GM12878 (cell line): ENCODE measurements around the gene ME3. TPM values are rescaled to one million over a fixed set of nuclear protein-coding genes. Genes with fewer than 3 reads are reported as not detected.

Experiments
- ATAC-seq: fragments of 200-7000 bp; cut with Tn5 transposase; 3 replicates; pipeline ENCODE4 v1.9.1; 2020; ENCODE audit warnings: mild to moderate bottlenecking, moderate library complexity
- BruUV-seq: library from RNA; stranded (reverse); fragments of 400-500 nt; replicated peaks from 2 replicates; lab custom pipeline; 2021; lab: Mats Ljungman, UMichigan
- CTCF ChIA-PET: fragments of 300-600 bp; sonication (Branson Sonifier 250); formaldehyde crosslinking; extraction: SDS; loops from one replicate; lab custom pipeline; 2021; ENCODE audit warnings: inconsistent platforms; lab: Yijun Ruan, JAX
- POLR2A ChIA-PET: fragments of 350-600 bp; formaldehyde crosslinking; extraction: SDS; loops from one replicate; lab custom pipeline; 2021; ENCODE audit warnings: inconsistent platforms; lab: Charles Lee
- RAD21 ChIA-PET: fragments of 300-600 bp; sonication (Branson Sonifier 250); formaldehyde crosslinking; loops from one replicate; lab custom pipeline; 2023; ENCODE audit warnings: antibody characterized with exemption; ENCODE audit not compliant: unreplicated experiment; lab: Charles Lee
- SMC1A ChIA-PET: fragments of 300-600 bp; sonication (Branson Sonifier 250); formaldehyde crosslinking; loops from one replicate; lab custom pipeline; 2023; ENCODE audit not compliant: unreplicated experiment, uncharacterized antibody; lab: Charles Lee
- DNase-seq: peaks from one replicate; pipeline ENCODE4 v3.0.0-alpha.2; 2011; ENCODE audit warnings: low read depth, low spot score
- FAIRE-seq: peaks from 3 replicates; lab custom pipeline; 2011; peaks lifted over from hg19 to GRCh38; lab: Jason Lieb, UNC
- H2AFZ ChIP-seq: 2 replicates; pipeline ENCODE4 v1.6.0; 2011; ENCODE audit warnings: low read depth, low read length, control low read depth; ENCODE audit not compliant: control insufficient read depth
- H3K27ac ChIP-seq: 2 replicates; pipeline ENCODE4 v1.5.1; 2011; ENCODE audit warnings: control low read depth; ENCODE audit not compliant: control insufficient read depth, insufficient read depth
- H3K27me3 ChIP-seq, 2 experiments: replicated peaks in 1 of 2; 2 replicates each; pipeline versions ENCODE4 v1.6.0 to v1.6.1; 2011; ENCODE audit warnings: low read length in 1 of 2; ENCODE audit not compliant: control insufficient read depth in 2 of 2, insufficient read depth in 2 of 2
- H3K36me3 ChIP-seq, 2 experiments: 2 replicates each; pipeline ENCODE4 v1.5.1; 2011; ENCODE audit warnings: low read length in 1 of 2; ENCODE audit not compliant: control insufficient read depth in 2 of 2, insufficient read depth in 2 of 2
- H3K4me1 ChIP-seq: 2 replicates; pipeline ENCODE4 v1.6.1; 2011; ENCODE audit warnings: mild to moderate bottlenecking, low read length, moderate library complexity, mixed read lengths; ENCODE audit not compliant: control insufficient read depth, insufficient read depth
- H3K4me2 ChIP-seq: 2 replicates; pipeline ENCODE4 v1.6.0; 2011; ENCODE audit warnings: control low read depth; ENCODE audit not compliant: control insufficient read depth, insufficient read depth
- H3K4me3 ChIP-seq: fragments of 200-600 bp; sonication (generic); 2 replicates; pipeline ENCODE4 v1.5.1; 2016
- H3K79me2 ChIP-seq: 2 replicates; pipeline ENCODE4 v1.6.0; 2011; ENCODE audit warnings: low read length; ENCODE audit not compliant: control insufficient read depth, insufficient read depth
- H3K9ac ChIP-seq: 2 replicates; pipeline ENCODE4 v1.8.0; 2011; ENCODE audit warnings: low read length, control low read depth, mixed read lengths; ENCODE audit not compliant: control insufficient read depth, insufficient read depth
- H3K9me3 ChIP-seq: replicated peaks from 3 replicates; pipeline ENCODE4 v1.5.1; 2011; ENCODE audit warnings: mild to moderate bottlenecking, low read length; ENCODE audit not compliant: control insufficient read depth, insufficient read depth
- H4K20me1 ChIP-seq: 2 replicates; pipeline ENCODE4 v1.6.0; 2011; ENCODE audit not compliant: control insufficient read depth, insufficient read depth
- ESRRA ChIP-seq: IDR thresholded peaks from 2 replicates; pipeline ENCODE4 v1.6.1; 2012; ENCODE audit warnings: mild to moderate bottlenecking, low read length, improper control_type of control experiment
- GATAD2B ChIP-seq: fragments of 450-650 bp; conservative IDR thresholded peaks from 2 replicates; pipeline ENCODE4 v1.6.1; 2017; ENCODE audit warnings: low read depth, mild to moderate bottlenecking, moderate library complexity
- MTA2 ChIP-seq: fragments of 450-650 bp; IDR thresholded peaks from 2 replicates; pipeline ENCODE4 v1.6.1; 2016; ENCODE audit warnings: low read depth, mild to moderate bottlenecking, moderate library complexity
- NR2C2 ChIP-seq: IDR thresholded peaks from 2 replicates; pipeline ENCODE4 v1.6.1; 2011; ENCODE audit warnings: borderline replicate concordance, low read depth; ENCODE audit not compliant: control insufficient read depth, insufficient read length
- REST ChIP-seq: IDR thresholded peaks from 2 replicates; pipeline ENCODE4 v1.6.1; 2012; ENCODE audit warnings: mild to moderate bottlenecking, low read depth, low read length
- SMC3 ChIP-seq: IDR thresholded peaks from 2 replicates; pipeline ENCODE4 v1.6.1; 2011; ENCODE audit warnings: low read length, improper control_type of control experiment, borderline replicate concordance
- TCF12 ChIP-seq: IDR thresholded peaks from 2 replicates; pipeline ENCODE4 v1.6.1; 2011; ENCODE audit warnings: low read depth, mild to moderate bottlenecking, low read length
- WRNIP1 ChIP-seq: IDR thresholded peaks from 2 replicates; pipeline ENCODE4 v1.6.1; 2011; ENCODE audit warnings: low read depth, low read length, improper control_type of control experiment, borderline replicate concordance
- ZNF687 ChIP-seq: fragments of 450-650 bp; IDR thresholded peaks from 2 replicates; pipeline ENCODE4 v1.6.1; 2017; ENCODE audit warnings: mild to moderate bottlenecking, moderate library complexity
- WGBS: methylation state at CpG from one replicate; pipeline ENCODE4 v1.1.6; 2016; ENCODE audit warnings: low lambda C conversion rate; ENCODE audit not compliant: insufficient replicate concordance, insufficient coverage; ENCODE audit errors: missing lambda C conversion rate; 5-methylcytosine and 5-hydroxymethylcytosine counted together
- in situ Hi-C: fragments of 300-500 bp; cut with MboI; formaldehyde crosslinking; loops from 9 replicates; pipeline ENCODE4 v1.14.3; 2018; ENCODE audit warnings: mixed read lengths
- intact Hi-C: fragments of 100-400 bp; cut with micrococcal nuclease; formaldehyde crosslinking; loops from one replicate; pipeline ENCODE4 v1.14.2; 2022; ENCODE audit not compliant: unreplicated experiment
- polyA plus RNA-seq, 11 experiments: library from polyadenylated mRNA; depleted of rRNA in 4 of 11; unstranded in 6 of 11; stranded (reverse) in 5 of 11; fragments of >200 nt; fragmentation: Nextera tagmentation in 4 of 11; fragmentation: Illumina TruSeq in 1 of 11; extraction: Ambion mirVana in 4 of 11; extraction: Trizol in 1 of 11; gene quantifications; 1 replicate in 1 of 11; 2 replicates in 10 of 11; pipeline versions ENCODE4 v1.2.1 to v1.2.3, GENCODE V29; 2011 to 2016; ENCODE audit warnings: inconsistent platforms in 2 of 11, missing spikeins in 2 of 11, low read depth in 1 of 11
- total RNA-seq, 4 experiments: library from RNA; depleted of rRNA in 3 of 4; stranded (reverse); fragments of >200 nt in 3 of 4; fragmentation: Illumina TruSeq in 1 of 4; extraction: Trizol in 1 of 4; gene quantifications; 2 replicates each; pipeline versions ENCODE4 v1.2.1 to v1.2.3, GENCODE V29; 2013 to 2021
- TF ChIP-seq, protein P1 (sequence below): fragments of 450-650 bp; IDR thresholded peaks from 2 replicates; pipeline ENCODE4 v1.6.1; 2016; ENCODE audit warnings: mild to moderate bottlenecking, moderate library complexity, borderline replicate concordance

Gene ME3
- total and polyA plus RNA-seq, 10 of the 15 experiments (the other 5 are each of a cell fraction or from before 2014, with no cell fraction given), result 0.06 to 0.40 (median 0.19) TPM; not detected in 2

GRCh38 chr11:86594746-86595145, 77.7 kb downstream of the ME3 start (continued):
- TF ChIP-seq REST, result no peak
- no peak for TF ChIP-seq GATAD2B

DNA sequence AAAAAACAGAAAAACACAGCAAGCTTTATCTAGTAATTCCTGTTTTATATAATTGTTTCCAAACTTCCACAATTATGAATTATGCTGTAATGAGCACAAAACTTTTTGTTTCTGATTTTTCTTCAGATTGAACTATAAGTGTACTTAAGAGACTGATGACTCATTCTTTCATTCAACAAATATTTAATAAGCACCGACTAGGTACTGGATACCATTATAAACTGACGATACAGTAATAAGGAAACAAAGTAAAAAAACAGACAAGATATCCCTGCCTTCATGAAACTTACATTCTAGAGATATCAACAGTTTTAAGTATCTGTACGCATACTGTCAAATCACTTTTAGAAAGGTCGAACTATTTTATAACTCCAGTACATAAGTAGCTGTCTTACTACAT, 78.6 kb downstream of the ME3 start:
- BruUV-seq, result no TSS peak
- no peak overlapping the region for H3K27ac ChIP-seq
- ChIA-PET RAD21 (interaction anchor here (1.4 to 4.0 kb wide), 4 partner anchors 14 to 108 kb away, joined by 3 to 24 read pairs (median 20); no protein-coding TSS in a partner anchor), POLR2A (interaction anchor here (1.2 kb wide), 1 partner anchor 8 kb away, joined by 3 read pairs; no protein-coding TSS in a partner anchor), CTCF (interaction anchor here (1.0 to 2.3 kb wide), 6 partner anchors 9 to 132 kb away, joined by 3 to 19 read pairs (median 4); no protein-coding TSS in a partner anchor), SMC1A (interaction anchor here (0.7 to 2.1 kb wide), 16 partner anchors 11 to 151 kb away, joined by 3 to 18 read pairs (median 4); no protein-coding TSS in a partner anchor)
- no peaks in the 10 kb centered on the region; the same call in 2 of the 3 replicates for H3K9me3 ChIP-seq
- no peaks in the 10 kb centered on the region for H3K79me2 ChIP-seq
- FAIRE-seq (no peak), ATAC-seq (no peak), DNase-seq (no peak)
- no peak overlapping the region for H2AFZ ChIP-seq
- H3K4me3 ChIP-seq, result no peak overlapping the region
- in situ Hi-C loops (no loop called here), intact Hi-C loops (no loop called here)
- peaks cover 12% of the 10 kb centered on the region for H3K4me1 ChIP-seq
- H3K9ac ChIP-seq, result no peak overlapping the region
- H3K36me3 ChIP-seq, result no peaks in the 10 kb centered on the region
- H3K27me3 ChIP-seq, result no peaks in the 10 kb centered on the region
- H3K4me2 ChIP-seq, result no peak overlapping the region
- no peaks in the 10 kb centered on the region for H4K20me1 ChIP-seq
- 90% methylated on average over 4 of the region's 4 CpGs for WGBS
- TF ChIP-seq WRNIP1 (no peak), MTA2 (no peak), NR2C2 (no peak), TCF12 (no peak), ZNF687 (no peak), ESRRA (no peak), SMC3 (no peak)
- TF ChIP-seq, protein P1, sequence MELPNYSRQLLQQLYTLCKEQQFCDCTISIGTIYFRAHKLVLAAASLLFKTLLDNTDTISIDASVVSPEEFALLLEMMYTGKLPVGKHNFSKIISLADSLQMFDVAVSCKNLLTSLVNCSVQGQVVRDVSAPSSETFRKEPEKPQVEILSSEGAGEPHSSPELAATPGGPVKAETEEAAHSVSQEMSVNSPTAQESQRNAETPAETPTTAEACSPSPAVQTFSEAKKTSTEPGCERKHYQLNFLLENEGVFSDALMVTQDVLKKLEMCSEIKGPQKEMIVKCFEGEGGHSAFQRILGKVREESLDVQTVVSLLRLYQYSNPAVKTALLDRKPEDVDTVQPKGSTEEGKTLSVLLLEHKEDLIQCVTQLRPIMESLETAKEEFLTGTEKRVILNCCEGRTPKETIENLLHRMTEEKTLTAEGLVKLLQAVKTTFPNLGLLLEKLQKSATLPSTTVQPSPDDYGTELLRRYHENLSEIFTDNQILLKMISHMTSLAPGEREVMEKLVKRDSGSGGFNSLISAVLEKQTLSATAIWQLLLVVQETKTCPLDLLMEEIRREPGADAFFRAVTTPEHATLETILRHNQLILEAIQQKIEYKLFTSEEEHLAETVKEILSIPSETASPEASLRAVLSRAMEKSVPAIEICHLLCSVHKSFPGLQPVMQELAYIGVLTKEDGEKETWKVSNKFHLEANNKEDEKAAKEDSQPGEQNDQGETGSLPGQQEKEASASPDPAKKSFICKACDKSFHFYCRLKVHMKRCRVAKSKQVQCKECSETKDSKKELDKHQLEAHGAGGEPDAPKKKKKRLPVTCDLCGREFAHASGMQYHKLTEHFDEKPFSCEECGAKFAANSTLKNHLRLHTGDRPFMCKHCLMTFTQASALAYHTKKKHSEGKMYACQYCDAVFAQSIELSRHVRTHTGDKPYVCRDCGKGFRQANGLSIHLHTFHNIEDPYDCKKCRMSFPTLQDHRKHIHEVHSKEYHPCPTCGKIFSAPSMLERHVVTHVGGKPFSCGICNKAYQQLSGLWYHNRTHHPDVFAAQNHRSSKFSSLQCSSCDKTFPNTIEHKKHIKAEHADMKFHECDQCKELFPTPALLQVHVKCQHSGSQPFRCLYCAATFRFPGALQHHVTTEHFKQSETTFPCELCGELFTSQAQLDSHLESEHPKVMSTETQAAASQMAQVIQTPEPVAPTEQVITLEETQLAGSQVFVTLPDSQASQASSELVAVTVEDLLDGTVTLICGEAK, result no peak
